CD4-positive, alpha-beta T cell treated with Interleukin-6 at 100 ng/mL for 8 hours (primary cell): ENCODE results near the gene STUB1.

Source experiments
- DNase-seq: peaks from one replicate; pipeline ENCODE4 v3.0.0-alpha.2; 2020; ENCODE audit warnings: mixed read lengths, low spot score

Gene STUB1

GRCh38 chr16:667113-667779 lies 13.0 kb upstream of the STUB1 start:
- DNase-seq, result no peak

DNA sequence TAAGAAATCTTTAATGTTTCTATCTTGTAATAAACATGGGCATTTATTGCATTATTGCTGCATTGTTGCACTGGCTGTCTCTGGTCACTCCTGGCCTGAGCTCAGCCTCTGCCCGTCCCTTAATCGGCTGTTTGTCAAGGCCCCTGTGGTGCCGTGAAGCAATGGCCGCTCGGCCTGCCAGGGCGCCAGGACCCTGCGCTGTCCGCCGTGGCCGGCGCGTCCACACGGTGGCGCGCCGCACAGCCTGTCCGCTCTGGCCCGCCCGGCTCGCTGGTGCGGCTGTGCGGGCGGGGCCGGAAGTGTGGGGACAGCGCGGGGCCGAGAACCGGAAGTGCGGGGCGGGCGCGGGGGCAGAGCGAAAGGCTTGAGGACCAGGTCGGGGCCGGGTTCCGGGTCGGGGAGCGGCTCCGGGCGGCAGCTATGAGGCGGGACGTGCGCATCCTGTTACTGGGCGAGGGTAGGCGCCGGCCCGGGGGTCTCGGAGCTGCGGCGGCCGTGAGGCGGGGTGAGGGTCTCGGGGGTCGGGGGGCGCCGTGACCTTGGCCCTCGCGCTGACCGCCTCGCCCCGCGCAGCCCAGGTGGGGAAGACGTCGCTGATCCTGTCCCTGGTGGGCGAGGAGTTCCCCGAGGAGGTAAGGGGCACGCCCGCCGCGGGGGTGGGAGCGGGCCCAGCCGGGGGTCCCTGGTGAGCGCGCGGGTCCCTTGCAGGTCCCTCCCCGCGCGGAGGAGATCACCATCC lies 12.3 kb upstream of the STUB1 start, which contains the start of gene RHOT2:
TSS of gene RHOT2 (plus strand) at position 353 of the 739 bp plus-strand sequence. CDS start at position 421, 68 bp downstream.
- peak; percentile 92 for DNase-seq

DNA sequence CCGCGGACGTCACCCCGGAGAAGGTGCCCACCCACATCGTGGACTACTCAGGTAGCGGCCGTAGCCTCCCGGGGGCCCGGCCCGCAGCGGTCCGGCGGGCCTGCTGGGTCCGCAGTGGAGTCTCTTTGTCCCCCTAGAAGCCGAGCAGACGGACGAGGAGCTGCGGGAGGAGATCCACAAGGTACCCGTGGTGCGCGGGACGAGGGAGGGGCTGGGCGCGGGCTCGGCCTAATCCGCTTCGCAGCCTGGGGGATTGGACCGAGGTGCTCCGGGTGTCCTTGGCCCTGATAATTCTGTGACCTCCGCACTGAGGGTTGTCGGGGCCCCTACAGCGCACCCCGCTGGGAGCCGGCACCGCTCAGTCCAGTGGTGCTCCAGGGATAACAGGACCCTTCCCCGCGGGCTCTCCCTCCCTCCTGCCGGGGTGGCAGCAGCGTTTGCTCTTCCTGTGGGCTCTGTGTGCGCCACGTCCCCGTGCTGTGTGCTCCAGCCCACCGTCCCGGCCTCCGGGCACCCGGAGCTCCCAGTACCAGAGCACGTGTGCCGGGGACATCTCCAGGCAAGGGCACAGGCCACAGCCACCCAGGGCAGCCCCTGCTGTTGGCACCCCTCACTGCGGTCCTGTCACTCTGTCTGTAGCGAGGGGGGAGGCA lies 11.6 kb upstream of the STUB1 start:
- no peak for DNase-seq

DNA sequence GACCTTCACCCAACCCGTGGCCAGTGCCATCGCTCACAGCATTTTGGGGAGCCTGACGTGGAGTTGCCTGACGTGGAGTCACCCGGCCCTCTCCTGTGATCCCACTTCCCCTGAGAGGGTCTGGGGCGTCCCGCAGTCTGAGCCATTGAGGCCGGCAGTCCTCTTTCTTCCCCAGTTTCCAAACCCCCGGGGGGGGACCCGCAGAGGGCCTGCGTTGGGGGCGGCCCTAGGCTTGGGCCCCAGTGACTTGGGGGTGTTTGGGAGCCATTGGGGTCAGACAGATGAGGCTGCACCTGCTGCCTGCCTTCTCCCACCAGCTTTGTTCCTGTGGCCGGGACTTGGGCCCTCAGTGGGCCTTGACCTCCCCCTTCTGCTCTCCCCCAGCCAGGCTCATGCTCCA lies 10.5 kb upstream of the STUB1 start:
- no peak for DNase-seq

DNA sequence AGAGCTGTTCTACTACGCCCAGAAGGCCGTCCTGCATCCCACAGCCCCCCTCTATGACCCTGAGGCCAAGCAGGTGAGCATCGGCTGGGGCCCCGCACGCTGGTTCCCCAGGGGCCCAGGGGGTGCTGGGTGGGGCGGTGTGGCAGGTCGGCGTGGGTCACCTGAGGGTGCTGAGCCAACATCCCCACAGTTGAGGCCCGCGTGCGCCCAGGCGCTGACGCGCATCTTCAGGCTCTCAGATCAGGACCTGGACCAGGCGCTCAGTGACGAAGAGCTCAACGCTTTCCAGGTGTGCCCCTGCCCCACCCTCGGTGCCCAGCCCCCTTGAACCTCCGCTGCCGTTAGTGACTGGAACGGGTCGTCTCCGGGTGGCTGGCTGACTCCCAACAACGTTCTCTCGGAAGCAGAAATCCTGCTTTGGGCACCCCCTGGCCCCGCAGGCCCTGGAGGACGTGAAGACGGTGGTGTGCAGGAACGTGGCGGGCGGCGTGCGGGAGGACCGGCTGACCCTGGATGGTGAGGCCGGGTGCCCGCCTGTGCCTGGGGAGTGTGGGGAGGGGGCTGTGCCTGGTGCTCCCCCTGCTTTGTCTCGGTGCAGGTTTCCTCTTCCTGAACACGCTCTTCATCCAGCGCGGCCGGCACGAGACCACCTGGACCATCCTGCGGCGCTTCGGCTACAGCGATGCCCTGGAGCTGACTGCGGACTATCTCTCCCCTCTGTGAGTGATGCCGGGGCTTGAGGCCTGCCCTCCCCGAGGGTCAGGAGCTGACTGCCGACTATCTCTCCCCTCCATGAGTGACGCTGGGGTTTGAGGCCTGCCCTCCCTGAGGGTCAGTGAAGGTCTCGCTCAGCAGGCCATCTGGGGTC lies 9.5 kb upstream of the STUB1 start:
- DNase-seq, result no peak

GRCh38 chr16:671353-672131 lies 8.7 kb upstream of the STUB1 start:
- no peak for DNase-seq

- DNase-seq, result no peak
Observed at GRCh38 chr16:672371-672770, 7.8 kb upstream of the STUB1 start.

- DNase-seq, result no peak
Observed at GRCh38 chr16:672851-673250, 7.4 kb upstream of the STUB1 start.

DNA sequence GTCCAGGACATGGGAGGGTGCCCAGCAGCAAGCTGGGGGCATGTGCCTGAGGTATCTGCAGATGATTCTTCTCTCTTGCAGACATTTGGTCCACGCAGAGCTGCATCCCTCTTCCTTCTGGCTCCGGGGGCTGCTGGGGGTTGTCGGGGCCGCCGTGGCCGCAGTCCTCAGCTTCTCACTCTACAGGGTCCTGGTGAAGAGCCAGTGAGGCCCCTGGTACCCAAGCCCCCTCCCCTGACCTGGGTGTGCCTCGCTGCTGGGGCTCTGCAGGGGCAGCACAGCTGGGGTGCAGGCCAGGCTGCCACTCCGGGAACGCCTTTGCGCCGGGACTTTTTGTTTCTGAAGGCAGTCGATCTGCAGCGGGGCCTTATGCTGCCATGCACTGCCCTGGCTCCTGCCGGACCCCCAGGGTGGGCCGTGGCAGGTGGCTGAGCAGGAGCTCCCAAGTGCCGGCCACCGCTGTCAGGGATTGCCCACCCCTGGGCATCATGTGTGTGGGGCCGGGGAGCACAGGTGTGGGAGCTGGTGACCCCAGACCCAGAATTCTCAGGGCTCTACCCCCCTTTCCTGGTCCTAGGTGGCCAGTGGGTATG lies 6.7 kb upstream of the STUB1 start:
- DNase-seq, result no peak

GRCh38 chr16:674214-674881 lies 5.9 kb upstream of the STUB1 start:
- DNase-seq, result no peak

DNA sequence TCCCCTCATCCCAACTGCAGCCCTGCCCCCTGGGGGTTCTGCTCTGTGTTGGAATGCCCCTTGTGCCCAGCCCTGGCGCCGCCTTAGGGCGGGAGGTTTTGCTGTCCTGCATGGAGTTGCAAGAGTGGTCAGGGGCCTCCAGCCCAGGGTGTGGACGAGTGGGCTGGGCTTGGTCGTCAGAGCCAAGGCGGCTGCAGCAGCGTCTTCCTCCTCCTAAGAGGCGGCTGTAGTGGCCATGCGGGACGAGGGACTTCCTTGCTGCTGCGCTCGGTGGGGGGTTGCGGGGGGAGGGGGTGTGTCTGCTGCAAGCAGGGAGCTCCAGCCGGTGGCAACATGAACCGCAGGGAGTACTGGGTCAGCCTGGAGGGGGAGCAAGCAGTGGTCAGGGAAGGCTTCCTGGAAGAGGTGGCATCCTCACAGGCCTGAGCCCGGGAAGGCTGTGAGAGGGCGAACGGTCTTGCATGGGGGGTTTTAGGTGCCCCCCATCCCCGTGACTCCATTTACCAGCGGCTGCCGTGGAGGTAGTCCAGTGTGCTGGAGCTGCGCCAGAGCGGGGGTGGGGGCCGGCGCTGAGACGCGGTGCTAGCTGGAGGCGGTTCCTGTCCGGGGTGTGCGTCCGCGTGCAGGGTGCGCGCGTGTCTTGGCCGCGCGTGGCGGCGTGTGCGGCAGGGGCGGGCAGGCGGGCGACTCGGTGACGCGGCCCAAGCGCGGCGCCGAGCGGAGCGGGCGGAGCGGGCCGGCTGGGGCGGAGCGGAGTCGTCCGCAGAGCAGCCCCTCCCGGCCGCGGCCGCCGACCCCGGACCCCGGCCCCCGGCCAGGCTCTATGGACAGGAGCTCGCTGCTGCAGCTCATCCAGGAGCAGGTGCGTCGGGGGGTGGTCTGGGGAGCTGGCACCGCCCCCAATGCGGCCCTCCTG lies 5.0 kb upstream of the STUB1 start, which contains the start of gene RHBDL1:
TSS of gene RHBDL1 (plus strand) at position 704 of the 916 bp plus-strand sequence. CDS start at position 824, 120 bp downstream.
- no peak for DNase-seq

DNA sequence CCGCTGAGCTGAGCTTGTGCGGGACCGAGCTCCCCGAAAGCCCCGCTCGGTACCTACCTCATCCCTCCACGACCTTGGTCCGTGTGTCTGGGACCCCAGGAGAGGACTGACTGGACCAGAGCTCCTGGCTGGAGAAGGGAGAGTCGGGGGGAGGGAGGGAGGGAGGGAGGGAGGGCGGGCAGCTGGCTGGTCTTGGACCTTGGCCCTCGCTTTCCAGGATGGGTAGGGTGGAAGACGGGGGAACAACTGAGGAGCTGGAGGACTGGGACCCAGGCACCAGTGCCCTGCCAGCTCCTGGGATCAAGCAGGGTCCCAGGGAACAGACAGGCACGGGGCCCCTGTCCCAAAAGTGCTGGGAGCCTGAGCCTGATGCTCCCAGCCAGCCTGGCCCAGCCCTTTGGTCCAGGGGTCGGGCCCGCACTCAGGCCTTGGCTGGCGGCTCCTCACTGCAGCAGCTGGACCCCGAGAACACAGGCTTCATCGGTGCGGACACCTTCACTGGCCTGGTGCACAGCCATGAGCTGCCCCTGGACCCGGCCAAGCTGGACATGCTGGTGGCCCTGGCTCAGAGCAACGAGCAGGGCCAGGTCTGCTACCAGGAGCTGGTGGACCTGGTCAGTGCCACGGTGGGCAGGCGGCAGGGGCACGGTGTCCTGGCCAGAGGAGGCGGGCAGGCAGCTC lies 4.2 kb upstream of the STUB1 start:
- DNase-seq, result no peak

- no peak for DNase-seq
Observed at GRCh38 chr16:676565-676902, 3.7 kb upstream of the STUB1 start.

GRCh38 chr16:676913-677312 lies 3.3 kb upstream of the STUB1 start:
- no peak for DNase-seq

DNA sequence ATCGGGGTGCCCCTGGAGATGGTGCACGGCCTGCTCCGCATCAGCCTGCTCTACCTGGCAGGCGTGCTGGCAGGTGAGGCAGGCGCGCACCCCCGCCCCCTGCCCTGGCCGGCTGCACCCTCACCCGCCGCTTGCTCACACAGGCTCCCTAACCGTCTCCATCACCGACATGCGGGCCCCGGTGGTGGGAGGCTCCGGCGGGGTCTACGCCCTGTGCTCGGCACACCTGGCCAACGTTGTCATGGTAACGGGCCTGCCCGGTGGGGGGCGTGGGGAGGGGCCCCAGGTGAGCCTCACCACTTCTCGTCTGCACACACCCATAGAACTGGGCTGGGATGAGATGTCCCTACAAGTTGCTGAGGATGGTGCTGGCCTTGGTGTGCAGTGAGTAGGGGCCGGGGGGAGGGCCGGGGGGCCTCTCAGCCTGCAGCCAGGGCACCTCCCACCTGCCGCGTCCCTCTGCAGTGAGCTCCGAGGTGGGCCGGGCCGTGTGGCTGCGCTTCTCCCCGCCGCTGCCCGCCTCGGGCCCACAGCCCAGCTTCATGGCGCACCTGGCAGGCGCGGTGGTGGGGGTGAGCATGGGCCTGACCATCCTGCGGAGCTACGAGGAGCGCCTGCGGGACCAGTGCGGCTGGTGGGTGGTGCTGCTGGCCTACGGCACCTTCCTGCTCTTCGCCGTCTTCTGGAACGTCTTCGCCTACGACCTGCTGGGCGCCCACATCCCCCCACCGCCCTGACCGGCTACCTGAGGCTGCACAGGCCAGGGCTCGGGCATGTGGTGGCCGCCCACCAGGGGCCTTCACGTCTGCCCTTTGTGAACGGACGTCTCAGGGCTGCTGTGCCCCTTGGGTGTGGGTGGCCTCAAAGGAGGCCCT lies 2.7 kb upstream of the STUB1 start:
- DNase-seq, result no peak

DNA sequence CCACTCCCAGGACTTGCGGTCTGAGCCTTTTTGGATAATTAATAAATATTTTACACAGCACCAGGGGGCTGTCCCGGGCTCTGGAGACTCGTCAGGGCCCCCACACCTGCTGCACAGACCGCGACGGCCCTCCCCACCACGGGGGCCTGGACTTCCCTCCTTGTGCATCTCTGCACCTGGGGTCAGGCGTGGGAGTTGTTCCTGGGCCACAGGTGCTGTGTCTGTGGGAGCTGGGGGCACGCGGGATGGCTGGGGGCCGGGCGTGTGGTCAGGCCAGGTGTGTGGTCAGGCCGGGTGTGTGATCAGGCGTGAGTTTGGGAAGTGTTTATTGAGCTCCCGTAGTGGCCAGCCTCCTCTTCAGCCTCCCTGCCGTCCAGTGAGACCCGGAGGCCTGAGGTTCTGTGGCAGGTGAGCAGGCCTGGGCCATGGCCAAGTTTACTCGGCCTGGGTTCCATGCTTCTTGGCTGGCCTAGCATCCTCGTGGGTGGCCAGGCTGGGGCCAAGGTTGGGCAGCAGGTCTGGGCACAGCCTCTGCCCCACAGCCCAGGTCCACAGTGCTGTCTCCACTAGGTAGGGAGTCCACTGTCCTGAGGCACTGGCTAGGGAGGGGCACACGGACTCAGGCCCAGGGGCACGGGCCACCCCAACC lies 1.9 kb upstream of the STUB1 start:
- DNase-seq, result no peak
